ENCODE data around the gene FBXW5.

FBXW5 gene

GRCh38 chr9:136907011-136907914 is 37.3 kb downstream of the FBXW5 start:
- no peak for DNase-seq

- no peak for DNase-seq
Observed at GRCh38 chr9:136906266-136906665, 38.3 kb downstream of the FBXW5 start.

- peak in 1 of 2 donors; percentile 56 for DNase-seq
Observed at GRCh38 chr9:136903041-136903554, 41.4 kb downstream of the FBXW5 start.

- DNase-seq = peak; percentile 84 to 91
Observed at GRCh38 chr9:136902259-136902821, 42.2 kb downstream of the FBXW5 start.

GRCh38 chr9:136901516-136902258 is 42.9 kb downstream of the FBXW5 start:
- DNase-seq = peak; percentile 72 to 83

- no peak for DNase-seq
Observed at GRCh38 chr9:136900988-136901515, 43.5 kb downstream of the FBXW5 start.

GRCh38 chr9:136900556-136900955 is 44.0 kb downstream of the FBXW5 start:
- no peak for DNase-seq

GRCh38 chr9:136899196-136899595 is 45.3 kb downstream of the FBXW5 start:
- peak in 1 of 2 donors; percentile 20 for DNase-seq

GRCh38 chr9:136898483-136899100 is 45.9 kb downstream of the FBXW5 start:
- no peak for DNase-seq

GRCh38 chr9:136896027-136896426 is 48.5 kb downstream of the FBXW5 start:
- DNase-seq = no peak

- DNase-seq = no peak
Observed at GRCh38 chr9:136890661-136891060, 53.9 kb downstream of the FBXW5 start.

Data from CD4-positive, alpha-beta T cell treated with Interleukin-4 for 1 hour (primary cell).